Activated T-helper 9 cell treated with anti-CD3 and anti-CD28 coated beads, Interleukin-2, amount 50 U/mL, for 16 hours (primary cell): ENCODE results near the gene ZNF860.
A peak's percentile ranks its signal among the peaks of the same experiment; 100 is the strongest.

ENCODE experiments used
- DNase-seq: peaks from one replicate; pipeline ENCODE4 v3.0.0-alpha.2; 2020; ENCODE audit warnings: low read depth

Gene ZNF860

GRCh38 chr3:31981206-31982181, at the start of gene ZNF860, which contains the start of gene OSBPL10:
Gene ZNF860 (plus strand): TSS chr3:31981750. CDS start chr3:31989080, 7,330 bp downstream.
Gene OSBPL10 (minus strand): TSS chr3:31981262. CDS start chr3:31981179, 83 bp downstream.
- peak; percentile 8 for DNase-seq

GRCh38 chr3:31932990-31933389, 48.6 kb upstream of the ZNF860 start:
- no peak for DNase-seq

- no peak for DNase-seq
Observed at GRCh38 chr3:31934018-31934417, 47.5 kb upstream of the ZNF860 start.

- DNase-seq = no peak
Observed at GRCh38 chr3:31934866-31935265, 46.7 kb upstream of the ZNF860 start.

GRCh38 chr3:31936420-31937060, 45.0 kb upstream of the ZNF860 start:
- no peak for DNase-seq

GRCh38 chr3:31937225-31937624, 44.3 kb upstream of the ZNF860 start:
- DNase-seq = no peak

- no peak for DNase-seq
Observed at GRCh38 chr3:31942446-31942845, 39.1 kb upstream of the ZNF860 start.

GRCh38 chr3:31943041-31943440, 38.5 kb upstream of the ZNF860 start:
- no peak for DNase-seq

GRCh38 chr3:31945738-31946052, 35.9 kb upstream of the ZNF860 start:
- DNase-seq = no peak

GRCh38 chr3:31946484-31947081, 35.0 kb upstream of the ZNF860 start:
- no peak for DNase-seq

GRCh38 chr3:31947162-31947561, 34.4 kb upstream of the ZNF860 start:
- DNase-seq = no peak

GRCh38 chr3:31947671-31948091, 33.9 kb upstream of the ZNF860 start:
- no peak for DNase-seq

- no peak for DNase-seq
Observed at GRCh38 chr3:31948280-31948679, 33.3 kb upstream of the ZNF860 start.

GRCh38 chr3:31952205-31952604, 29.3 kb upstream of the ZNF860 start:
- DNase-seq = no peak

GRCh38 chr3:31953091-31953490, 28.5 kb upstream of the ZNF860 start:
- no peak for DNase-seq

- no peak for DNase-seq
Observed at GRCh38 chr3:31953636-31954035, 27.9 kb upstream of the ZNF860 start.

GRCh38 chr3:31955581-31955980, 26.0 kb upstream of the ZNF860 start:
- DNase-seq = no peak

- DNase-seq = no peak
Observed at GRCh38 chr3:31957106-31957505, 24.4 kb upstream of the ZNF860 start.

- no peak for DNase-seq
Observed at GRCh38 chr3:31958701-31959152, 22.8 kb upstream of the ZNF860 start.

- DNase-seq = no peak
Observed at GRCh38 chr3:31959251-31959650, 22.3 kb upstream of the ZNF860 start.

- DNase-seq = no peak
Observed at GRCh38 chr3:31959951-31960792, 21.4 kb upstream of the ZNF860 start.
